Erythroblast (primary cell): ENCODE measurements around the gene NR0B2.

Experiments used
- GATA1 ChIP-seq: IDR thresholded peaks from 2 replicates; pipeline ENCODE4 v1.6.1; 2011; ENCODE audit warnings: low read depth, mild to moderate bottlenecking, control low read depth, low read length, moderate library complexity
- POLR2A ChIP-seq: IDR thresholded peaks from 2 replicates; pipeline ENCODE4 v1.6.1; 2011; ENCODE audit warnings: mild to moderate bottlenecking, low read length

DNA sequence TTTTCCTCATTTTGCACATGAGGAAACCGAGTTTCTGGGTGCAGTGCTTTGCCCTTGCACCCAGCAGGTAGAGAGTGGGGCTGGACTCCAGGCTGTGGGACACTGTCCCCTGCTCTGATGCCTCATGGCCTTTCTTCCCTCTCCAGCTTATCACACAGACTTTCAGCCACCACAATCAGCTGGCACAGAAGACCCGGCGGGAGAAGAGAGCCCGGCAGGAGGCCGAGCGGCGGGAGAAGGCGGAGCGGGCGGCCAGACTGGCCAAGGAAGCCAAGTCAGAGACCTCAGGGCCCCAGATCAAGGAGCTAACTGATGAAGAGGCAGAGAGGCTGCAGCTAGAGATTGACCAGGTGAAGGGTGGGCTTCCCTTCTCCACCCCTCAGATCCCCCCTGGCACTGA, 27.5 kb upstream of the NR0B2 start:
- TF ChIP-seq POLR2A = no peak
- no peak for TF ChIP-seq GATA1
